SK-N-SH (cell line): ENCODE measurements around the gene MED12. TPM values are rescaled to one million over a fixed set of nuclear protein-coding genes. Genes with fewer than 3 reads are reported as not detected.

Experiments used
- CTCF ChIA-PET: fragments of 300-600, 350-600 bp; formaldehyde crosslinking; extraction: SDS; loops from one replicate; lab custom pipeline; 2021; lab: Yijun Ruan, JAX
- POLR2A ChIA-PET: fragments of 350-600 bp; sonication (Branson Sonifier 250); formaldehyde crosslinking; extraction: SDS; loops from one replicate; lab custom pipeline; 2020; ENCODE audit warnings: antibody characterized with exemption, inconsistent platforms; lab: Yijun Ruan, JAX
- DNase-seq: peaks from one replicate; pipeline ENCODE4 v3.0.0; 2012
- H2AFZ ChIP-seq: fragments of 200-600 bp; sonication (generic); 2 replicates; pipeline ENCODE4 v1.8.1; 2016; ENCODE audit warnings: antibody characterized with exemption, mild to moderate bottlenecking, low read depth
- H3F3A ChIP-seq: fragments of 200-600 bp; sonication (generic); replicated peaks from 2 replicates; pipeline ENCODE3; 2016; ENCODE audit warnings: antibody characterized with exemption, mild to moderate bottlenecking; ENCODE audit not compliant: insufficient read depth
- H3K27ac ChIP-seq, 2 experiments: fragments of 200-500 bp in 1 of 2; fragments of 200-600 bp in 1 of 2; sonication (Bioruptor generic) in 1 of 2; sonication (generic), shearing (Covaris generic) in 1 of 2; 2 replicates each; pipeline versions ENCODE4 v1.5.1 to v1.6.1; 2014 to 2016; ENCODE audit warnings: low read depth in 2 of 2, inconsistent platforms in 1 of 2, low read length in 1 of 2, mild to moderate bottlenecking in 1 of 2, mixed read lengths in 1 of 2
- H3K27me3 ChIP-seq: fragments of 200-600 bp; sonication (generic), shearing (Covaris generic); 2 replicates; pipeline ENCODE4 v1.6.1; 2016; ENCODE audit warnings: mixed run types; ENCODE audit not compliant: insufficient read depth
- H3K36me3 ChIP-seq, 2 experiments: fragments of 200-500 bp in 1 of 2; fragments of 200-600 bp in 1 of 2; sonication (Bioruptor generic) in 1 of 2; sonication (generic) in 1 of 2; replicated peaks in 1 of 2; 2 replicates each; pipeline versions ENCODE3 to v1.5.1; 2014 to 2016; ENCODE audit warnings: low read length in 1 of 2, mild to moderate bottlenecking in 1 of 2; ENCODE audit not compliant: insufficient read depth in 2 of 2, control insufficient read depth in 1 of 2
- H3K4me1 ChIP-seq, 2 experiments: fragments of 200-500 bp in 1 of 2; fragments of 200-600 bp in 1 of 2; sonication (Bioruptor generic) in 1 of 2; sonication (generic), shearing (Covaris generic) in 1 of 2; 2 replicates each; pipeline versions ENCODE4 v1.5.1 to v1.6.1; 2014 to 2016; ENCODE audit warnings: low read depth in 1 of 2, low read length in 1 of 2, mixed run types in 1 of 2; ENCODE audit not compliant: insufficient read depth in 2 of 2, control insufficient read depth in 1 of 2
- H3K4me2 ChIP-seq: fragments of 200-600 bp; sonication (generic), shearing (Covaris generic); 2 replicates; pipeline ENCODE4 v1.6.1; 2017; ENCODE audit warnings: mixed run types
- H3K4me3 ChIP-seq, 2 experiments: fragments of 200-500 bp in 1 of 2; fragments of 200-600 bp in 1 of 2; sonication (Bioruptor generic) in 1 of 2; sonication (generic), shearing (Covaris generic) in 1 of 2; 2 replicates each; pipeline versions ENCODE4 v1.5.1 to v1.8.1; 2014 to 2016; ENCODE audit warnings: low read depth in 2 of 2, inconsistent platforms in 1 of 2, low read length in 1 of 2, mild to moderate bottlenecking in 1 of 2, mixed read lengths in 1 of 2, moderate library complexity in 1 of 2
- H3K79me2 ChIP-seq: fragments of 200-600 bp; sonication (generic); 2 replicates; pipeline ENCODE4 v1.8.1; 2017; ENCODE audit warnings: mild to moderate bottlenecking; ENCODE audit not compliant: insufficient read depth
- H3K9ac ChIP-seq: fragments of 200-600 bp; sonication (generic); 2 replicates; pipeline ENCODE4 v1.6.1; 2017; ENCODE audit warnings: mixed run types
- H3K9me2 ChIP-seq: fragments of 200-600 bp; sonication (generic); 2 replicates; pipeline ENCODE4 v1.6.1; 2017; ENCODE audit warnings: mixed run types
- H3K9me3 ChIP-seq: fragments of 200-600 bp; sonication (generic); 2 replicates; pipeline ENCODE4 v1.6.1; 2017; ENCODE audit warnings: mixed run types, mild to moderate bottlenecking, moderate library complexity
- H4K20me1 ChIP-seq: fragments of 200-600 bp; sonication (generic); 2 replicates; pipeline ENCODE4 v1.6.1; 2017; ENCODE audit warnings: mild to moderate bottlenecking, mixed run types; ENCODE audit not compliant: insufficient read depth
- CHD2 ChIP-seq: fragments of 150-350 bp; IDR thresholded peaks from 2 replicates; pipeline ENCODE4 v1.6.1; 2018; ENCODE audit warnings: low read length; ENCODE audit not compliant: partially characterized antibody
- EZH2phosphoT487 ChIP-seq: fragments of 200-600 bp; sonication (generic); IDR thresholded peaks from 2 replicates; pipeline ENCODE4 v1.6.1; 2017; ENCODE audit warnings: low read depth, mixed run types, mild to moderate bottlenecking, antibody characterized with exemption, moderate library complexity, borderline replicate concordance
- FOXJ3 ChIP-seq: sonication (generic); formaldehyde crosslinking; IDR thresholded peaks from 2 replicates; pipeline ENCODE4 v1.5.1; 2020; ENCODE audit warnings: mild to moderate bottlenecking, missing genetic modification reagents
- GATA2 ChIP-seq: sonication (generic); formaldehyde crosslinking; IDR thresholded peaks from 2 replicates; pipeline ENCODE4 v1.5.0; 2020; ENCODE audit warnings: mild to moderate bottlenecking, missing genetic modification reagents
- JUND ChIP-seq: IDR thresholded peaks from 2 replicates; pipeline ENCODE4 v1.4.0; 2012
- MXI1 ChIP-seq: IDR thresholded peaks from 2 replicates; pipeline ENCODE4 v1.6.1; 2012; ENCODE audit warnings: mild to moderate bottlenecking, low read depth, low read length, improper control_type of control experiment
- NRF1 ChIP-seq: IDR thresholded peaks from 2 replicates; pipeline ENCODE4 v1.6.1; 2012; ENCODE audit warnings: low read depth, mild to moderate bottlenecking, low read length
- RAD21 ChIP-seq: IDR thresholded peaks from 2 replicates; pipeline ENCODE4 v1.6.1; 2012; ENCODE audit warnings: mild to moderate bottlenecking, low read length
- RXRA ChIP-seq: IDR thresholded peaks from 2 replicates; pipeline ENCODE4 v1.4.0; 2012; ENCODE audit warnings: low read depth, mild to moderate bottlenecking, borderline replicate concordance
- SIN3A ChIP-seq: IDR thresholded peaks from 2 replicates; pipeline ENCODE4 v1.6.1; 2012; ENCODE audit warnings: low read depth, mild to moderate bottlenecking, low read length, moderate library complexity, borderline replicate concordance
- TCF12 ChIP-seq: IDR thresholded peaks from 2 replicates; pipeline ENCODE4 v1.4.0; 2012
- TEAD4 ChIP-seq: IDR thresholded peaks from 2 replicates; pipeline ENCODE4 v1.4.0; 2012; ENCODE audit warnings: mild to moderate bottlenecking, borderline replicate concordance; ENCODE audit not compliant: insufficient read depth
- WGBS: methylation state at CpG from one replicate; pipeline ENCODE4 v1.1.6; 2017; ENCODE audit warnings: low lambda C conversion rate; 5-methylcytosine and 5-hydroxymethylcytosine counted together
- polyA plus RNA-seq, 3 experiments: library from polyadenylated mRNA; depleted of rRNA; stranded (reverse); fragments of >200 nt; gene quantifications; 2 replicates each; pipeline ENCODE4 v1.2.3, GENCODE V29; 2012
- TF ChIP-seq, protein P1 (sequence below): IDR thresholded peaks from 2 replicates; pipeline ENCODE4 v1.4.0; 2012; ENCODE audit warnings: low read depth, borderline replicate concordance
- TF ChIP-seq, protein P2 (sequence below): IDR thresholded peaks from 2 replicates; pipeline ENCODE4; 2012
- TF ChIP-seq, protein P3 (sequence below): IDR thresholded peaks from 2 replicates; pipeline ENCODE4 v1.4.0; 2012; ENCODE audit warnings: low read depth
- TF ChIP-seq, protein P4 (sequence below): fragments of 150-350 bp; IDR thresholded peaks from 2 replicates; pipeline ENCODE4 v1.6.1; 2017; ENCODE audit warnings: antibody characterized with exemption, low read length, low read depth, borderline replicate concordance
- TF ChIP-seq, protein P5 (sequence below): fragments of 200-600 bp; sonication (generic); IDR thresholded peaks from 2 replicates; pipeline ENCODE4 v1.6.1; 2017; ENCODE audit warnings: antibody characterized with exemption, mild to moderate bottlenecking, moderate library complexity

The MED12 gene
- polyA plus RNA-seq, 1 of the 3 experiments (the other 2 are of a cell fraction): 18.5 TPM

- H4K20me1 ChIP-seq: no peaks in the 10 kb centered on the region
- POLR2A ChIA-PET: interaction anchor here (1.4 kb wide), 1 partner anchor 9 kb away, joined by 5 read pairs; no protein-coding TSS in a partner anchor
- H3K9me2 ChIP-seq: no peaks in the 10 kb centered on the region
- H3K79me2 ChIP-seq: no peaks in the 10 kb centered on the region
- DNase-seq: no peak
- no peak overlapping the region for H3K4me2 ChIP-seq
- H3K4me1 ChIP-seq: peaks cover 0 to 4% of the 10 kb centered on the region in 2 experiments; a peak in 1 of 4 replicates
- no peaks in the 10 kb centered on the region for H3K36me3 ChIP-seq
- TF ChIP-seq EZH2phosphoT487 (no peak), FOXJ3 (no peak), SIN3A (no peak), RAD21 (no peak), NRF1 (no peak), MXI1 (no peak), CHD2 (no peak), TEAD4 (no peak), GATA2 (CRISPR knock-in tag) (no peak), JUND (no peak), RXRA (no peak), TCF12 (no peak)
- TF ChIP-seq, protein P1, sequence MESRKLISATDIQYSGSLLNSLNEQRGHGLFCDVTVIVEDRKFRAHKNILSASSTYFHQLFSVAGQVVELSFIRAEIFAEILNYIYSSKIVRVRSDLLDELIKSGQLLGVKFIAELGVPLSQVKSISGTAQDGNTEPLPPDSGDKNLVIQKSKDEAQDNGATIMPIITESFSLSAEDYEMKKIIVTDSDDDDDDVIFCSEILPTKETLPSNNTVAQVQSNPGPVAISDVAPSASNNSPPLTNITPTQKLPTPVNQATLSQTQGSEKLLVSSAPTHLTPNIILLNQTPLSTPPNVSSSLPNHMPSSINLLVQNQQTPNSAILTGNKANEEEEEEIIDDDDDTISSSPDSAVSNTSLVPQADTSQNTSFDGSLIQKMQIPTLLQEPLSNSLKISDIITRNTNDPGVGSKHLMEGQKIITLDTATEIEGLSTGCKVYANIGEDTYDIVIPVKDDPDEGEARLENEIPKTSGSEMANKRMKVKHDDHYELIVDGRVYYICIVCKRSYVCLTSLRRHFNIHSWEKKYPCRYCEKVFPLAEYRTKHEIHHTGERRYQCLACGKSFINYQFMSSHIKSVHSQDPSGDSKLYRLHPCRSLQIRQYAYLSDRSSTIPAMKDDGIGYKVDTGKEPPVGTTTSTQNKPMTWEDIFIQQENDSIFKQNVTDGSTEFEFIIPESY: no peak
- TF ChIP-seq, protein P2, sequence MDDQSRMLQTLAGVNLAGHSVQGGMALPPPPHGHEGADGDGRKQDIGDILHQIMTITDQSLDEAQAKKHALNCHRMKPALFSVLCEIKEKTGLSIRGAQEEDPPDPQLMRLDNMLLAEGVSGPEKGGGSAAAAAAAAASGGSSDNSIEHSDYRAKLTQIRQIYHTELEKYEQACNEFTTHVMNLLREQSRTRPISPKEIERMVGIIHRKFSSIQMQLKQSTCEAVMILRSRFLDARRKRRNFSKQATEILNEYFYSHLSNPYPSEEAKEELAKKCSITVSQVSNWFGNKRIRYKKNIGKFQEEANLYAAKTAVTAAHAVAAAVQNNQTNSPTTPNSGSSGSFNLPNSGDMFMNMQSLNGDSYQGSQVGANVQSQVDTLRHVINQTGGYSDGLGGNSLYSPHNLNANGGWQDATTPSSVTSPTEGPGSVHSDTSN: no peak
- TF ChIP-seq, protein P3, sequence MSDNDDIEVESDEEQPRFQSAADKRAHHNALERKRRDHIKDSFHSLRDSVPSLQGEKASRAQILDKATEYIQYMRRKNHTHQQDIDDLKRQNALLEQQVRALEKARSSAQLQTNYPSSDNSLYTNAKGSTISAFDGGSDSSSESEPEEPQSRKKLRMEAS: no peak
- TF ChIP-seq, protein P4, sequence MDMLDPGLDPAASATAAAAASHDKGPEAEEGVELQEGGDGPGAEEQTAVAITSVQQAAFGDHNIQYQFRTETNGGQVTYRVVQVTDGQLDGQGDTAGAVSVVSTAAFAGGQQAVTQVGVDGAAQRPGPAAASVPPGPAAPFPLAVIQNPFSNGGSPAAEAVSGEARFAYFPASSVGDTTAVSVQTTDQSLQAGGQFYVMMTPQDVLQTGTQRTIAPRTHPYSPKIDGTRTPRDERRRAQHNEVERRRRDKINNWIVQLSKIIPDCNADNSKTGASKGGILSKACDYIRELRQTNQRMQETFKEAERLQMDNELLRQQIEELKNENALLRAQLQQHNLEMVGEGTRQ: no peak
- TF ChIP-seq, protein P5, sequence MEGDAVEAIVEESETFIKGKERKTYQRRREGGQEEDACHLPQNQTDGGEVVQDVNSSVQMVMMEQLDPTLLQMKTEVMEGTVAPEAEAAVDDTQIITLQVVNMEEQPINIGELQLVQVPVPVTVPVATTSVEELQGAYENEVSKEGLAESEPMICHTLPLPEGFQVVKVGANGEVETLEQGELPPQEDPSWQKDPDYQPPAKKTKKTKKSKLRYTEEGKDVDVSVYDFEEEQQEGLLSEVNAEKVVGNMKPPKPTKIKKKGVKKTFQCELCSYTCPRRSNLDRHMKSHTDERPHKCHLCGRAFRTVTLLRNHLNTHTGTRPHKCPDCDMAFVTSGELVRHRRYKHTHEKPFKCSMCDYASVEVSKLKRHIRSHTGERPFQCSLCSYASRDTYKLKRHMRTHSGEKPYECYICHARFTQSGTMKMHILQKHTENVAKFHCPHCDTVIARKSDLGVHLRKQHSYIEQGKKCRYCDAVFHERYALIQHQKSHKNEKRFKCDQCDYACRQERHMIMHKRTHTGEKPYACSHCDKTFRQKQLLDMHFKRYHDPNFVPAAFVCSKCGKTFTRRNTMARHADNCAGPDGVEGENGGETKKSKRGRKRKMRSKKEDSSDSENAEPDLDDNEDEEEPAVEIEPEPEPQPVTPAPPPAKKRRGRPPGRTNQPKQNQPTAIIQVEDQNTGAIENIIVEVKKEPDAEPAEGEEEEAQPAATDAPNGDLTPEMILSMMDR: no peak
- TF ChIP-seq, all 33 proteins: peak for 0
- Histone ChIP-seq H3K9me3 (no peaks in the 10 kb centered on the region), H3F3A (no peaks in the 10 kb centered on the region), H3K27me3 (no peaks in the 10 kb centered on the region; the same call in 1 of the 2 replicates), H2AFZ (0 out of 2 replicates have a peak overlapping the region, but pooled peaks have one; percentile 35), H3K27ac (no peak overlapping the region), H3K9ac (no peak overlapping the region), H3K4me3 (no peak overlapping the region)
- CTCF ChIA-PET: interaction anchor here (1.1 to 1.2 kb wide), 3 partner anchors 10 to 18 kb away, joined by 4 to 5 read pairs (median 4); no protein-coding TSS in a partner anchor
- 34% methylated on average over 5 of the region's 5 CpGs for WGBS
These were observed 6.4 kb upstream of the MED12 start for GRCh38 chrX:71111921-71112431.
